Testis (tissue), 2 donors: ENCODE measurements around the gene ACP1.

ENCODE experiments used
- POLR2A ChIP-seq: fragments of 450-650 bp; IDR thresholded peaks from one replicate; pipeline ENCODE4 v1.6.1; 2017; ENCODE audit warnings: antibody characterized with exemption, mild to moderate bottlenecking, moderate library complexity
- TF ChIP-seq, protein P1 (sequence below), 3 experiments: fragments of 450-650 bp in 2 of 3; fragments of 200-600 bp in 1 of 3; sonication (generic) in 1 of 3; IDR thresholded peaks; one replicate each; pipeline ENCODE4 v1.5.1; 2016 to 2019; ENCODE audit warnings: antibody characterized with exemption in 3 of 3, mild to moderate bottlenecking in 2 of 3, moderate library complexity in 1 of 3

DNA sequence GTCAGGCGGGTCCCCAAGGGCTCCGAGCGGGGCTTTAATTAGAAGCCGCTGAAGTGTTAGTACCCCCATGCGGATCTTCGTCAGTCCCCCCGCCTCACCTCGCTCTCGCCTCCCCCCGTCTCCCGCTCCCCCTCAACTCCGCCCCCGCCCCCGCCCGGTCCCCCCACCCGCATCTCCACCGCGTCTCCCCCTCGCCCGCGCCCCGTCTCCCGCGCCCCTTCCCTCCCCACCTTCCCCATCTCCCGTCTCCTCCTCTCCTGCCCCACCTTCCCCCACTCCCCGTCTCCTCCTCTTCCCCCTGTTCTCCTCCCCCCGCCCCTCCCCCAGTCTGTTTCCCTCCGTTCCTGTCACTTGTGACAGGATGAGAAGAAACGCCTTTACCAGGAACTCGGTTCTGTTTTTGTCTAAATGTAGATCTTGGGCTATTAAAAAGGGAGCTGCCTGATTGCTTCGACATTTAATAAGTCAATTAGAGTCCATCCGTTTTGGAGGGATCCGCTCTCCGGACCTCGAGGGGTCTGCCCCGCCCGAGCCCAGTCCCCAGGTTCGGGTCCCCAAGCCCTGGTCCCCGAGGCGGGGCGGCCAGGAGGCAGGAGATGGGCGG is 24.1 kb downstream of the ACP1 start:
- TF ChIP-seq, protein P1, sequence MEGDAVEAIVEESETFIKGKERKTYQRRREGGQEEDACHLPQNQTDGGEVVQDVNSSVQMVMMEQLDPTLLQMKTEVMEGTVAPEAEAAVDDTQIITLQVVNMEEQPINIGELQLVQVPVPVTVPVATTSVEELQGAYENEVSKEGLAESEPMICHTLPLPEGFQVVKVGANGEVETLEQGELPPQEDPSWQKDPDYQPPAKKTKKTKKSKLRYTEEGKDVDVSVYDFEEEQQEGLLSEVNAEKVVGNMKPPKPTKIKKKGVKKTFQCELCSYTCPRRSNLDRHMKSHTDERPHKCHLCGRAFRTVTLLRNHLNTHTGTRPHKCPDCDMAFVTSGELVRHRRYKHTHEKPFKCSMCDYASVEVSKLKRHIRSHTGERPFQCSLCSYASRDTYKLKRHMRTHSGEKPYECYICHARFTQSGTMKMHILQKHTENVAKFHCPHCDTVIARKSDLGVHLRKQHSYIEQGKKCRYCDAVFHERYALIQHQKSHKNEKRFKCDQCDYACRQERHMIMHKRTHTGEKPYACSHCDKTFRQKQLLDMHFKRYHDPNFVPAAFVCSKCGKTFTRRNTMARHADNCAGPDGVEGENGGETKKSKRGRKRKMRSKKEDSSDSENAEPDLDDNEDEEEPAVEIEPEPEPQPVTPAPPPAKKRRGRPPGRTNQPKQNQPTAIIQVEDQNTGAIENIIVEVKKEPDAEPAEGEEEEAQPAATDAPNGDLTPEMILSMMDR (IDR thresholded peaks at IDR 0.05), result no peak
- TF ChIP-seq POLR2A, result no peak
